ENCODE measurements around the gene CENPC.

The CENPC gene, protein sequence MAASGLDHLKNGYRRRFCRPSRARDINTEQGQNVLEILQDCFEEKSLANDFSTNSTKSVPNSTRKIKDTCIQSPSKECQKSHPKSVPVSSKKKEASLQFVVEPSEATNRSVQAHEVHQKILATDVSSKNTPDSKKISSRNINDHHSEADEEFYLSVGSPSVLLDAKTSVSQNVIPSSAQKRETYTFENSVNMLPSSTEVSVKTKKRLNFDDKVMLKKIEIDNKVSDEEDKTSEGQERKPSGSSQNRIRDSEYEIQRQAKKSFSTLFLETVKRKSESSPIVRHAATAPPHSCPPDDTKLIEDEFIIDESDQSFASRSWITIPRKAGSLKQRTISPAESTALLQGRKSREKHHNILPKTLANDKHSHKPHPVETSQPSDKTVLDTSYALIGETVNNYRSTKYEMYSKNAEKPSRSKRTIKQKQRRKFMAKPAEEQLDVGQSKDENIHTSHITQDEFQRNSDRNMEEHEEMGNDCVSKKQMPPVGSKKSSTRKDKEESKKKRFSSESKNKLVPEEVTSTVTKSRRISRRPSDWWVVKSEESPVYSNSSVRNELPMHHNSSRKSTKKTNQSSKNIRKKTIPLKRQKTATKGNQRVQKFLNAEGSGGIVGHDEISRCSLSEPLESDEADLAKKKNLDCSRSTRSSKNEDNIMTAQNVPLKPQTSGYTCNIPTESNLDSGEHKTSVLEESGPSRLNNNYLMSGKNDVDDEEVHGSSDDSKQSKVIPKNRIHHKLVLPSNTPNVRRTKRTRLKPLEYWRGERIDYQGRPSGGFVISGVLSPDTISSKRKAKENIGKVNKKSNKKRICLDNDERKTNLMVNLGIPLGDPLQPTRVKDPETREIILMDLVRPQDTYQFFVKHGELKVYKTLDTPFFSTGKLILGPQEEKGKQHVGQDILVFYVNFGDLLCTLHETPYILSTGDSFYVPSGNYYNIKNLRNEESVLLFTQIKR

DNA sequence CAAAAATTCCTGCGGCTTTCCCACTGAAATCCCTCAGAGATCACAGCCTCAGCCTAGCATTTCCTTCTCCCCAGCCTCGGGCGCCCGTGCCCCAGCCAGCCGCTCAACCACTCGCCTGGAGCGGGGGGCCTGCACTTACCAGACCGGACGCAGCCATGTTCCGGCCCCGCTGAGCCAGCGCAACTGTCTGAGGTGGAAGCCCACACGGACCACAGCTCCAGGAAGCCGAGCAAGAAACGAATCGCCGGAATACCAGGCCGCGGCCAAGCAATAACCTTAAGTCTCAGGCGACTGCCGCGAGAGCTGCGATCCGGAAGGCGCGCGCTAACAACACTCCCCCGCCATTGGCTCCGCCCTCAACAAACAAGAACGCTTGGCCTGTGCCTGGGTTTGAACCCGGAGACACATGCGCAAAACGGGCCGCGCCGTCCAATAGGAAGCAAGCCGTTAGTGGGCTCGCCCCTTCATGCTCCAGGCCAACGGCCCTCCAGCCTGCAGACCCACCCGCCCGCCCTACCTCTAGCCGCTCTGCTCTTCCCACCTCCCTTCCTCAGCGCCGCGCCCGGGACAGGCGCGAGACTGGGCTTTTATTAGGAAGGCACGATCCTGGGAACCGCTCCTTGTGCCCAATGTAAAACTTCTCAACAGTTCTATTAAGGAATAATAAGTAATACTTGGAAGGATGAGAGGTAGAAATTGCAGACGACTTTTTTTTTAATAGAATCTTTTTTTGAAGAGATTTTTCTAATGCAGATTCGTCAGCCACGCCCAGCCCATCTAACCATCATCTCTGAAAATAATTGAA, at the start of gene CENPC:
Gene CENPC, minus strand, starts transcription at position 305 of the 805 bp plus-strand sequence. Its CDS starts 148 bp downstream, at position 157.
- H3K36me3 Mint-ChIP-seq (ENCODE audit: low read depth): peaks cover 40% of the 10 kb centered on the region
- H3K27ac Mint-ChIP-seq: peak within 1 kb of the TSS; percentile 95
- peak; percentile 93 for DNase-seq
- no peaks in the 10 kb centered on the region for H3K27me3 Mint-ChIP-seq
- H3K4me1 Mint-ChIP-seq (ENCODE audit: low read depth): peaks cover 37% of the 10 kb centered on the region
- H3K4me3 Mint-ChIP-seq: peak within 1 kb of the TSS; percentile 95
- H3K9me3 Mint-ChIP-seq: no peaks in the 10 kb centered on the region

DNA sequence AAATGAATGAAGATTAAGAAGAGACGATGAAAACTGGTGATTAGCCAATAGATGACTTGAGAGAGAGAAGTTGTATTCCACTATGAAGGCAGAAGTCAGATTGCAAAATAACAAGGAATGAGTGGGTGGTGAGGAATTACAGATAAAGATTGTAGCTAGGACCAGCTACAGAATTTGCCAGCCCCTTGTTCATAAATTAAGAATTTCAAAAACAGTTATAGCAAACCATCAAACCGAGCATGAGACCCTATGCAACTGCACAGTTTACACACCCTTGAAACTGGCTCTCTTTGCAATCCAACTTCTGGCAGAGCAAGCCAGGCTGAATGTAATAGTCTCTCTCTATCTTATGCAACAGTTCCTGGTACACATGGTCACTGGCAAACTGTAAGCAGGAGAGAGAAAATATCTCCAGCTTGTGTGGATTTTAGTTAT, 48.5 kb upstream of the CENPC start:
- Mint-ChIP-seq H3K4me1 (ENCODE audit: low read depth) (no peaks in the 10 kb centered on the region), H3K27me3 (no peaks in the 10 kb centered on the region), H3K9me3 (peaks cover 3% of the 10 kb centered on the region), H3K4me3 (no peak overlapping the region), H3K36me3 (ENCODE audit: low read depth) (peaks cover 6% of the 10 kb centered on the region), H3K27ac (no peak overlapping the region)
- no peak for DNase-seq

DNA sequence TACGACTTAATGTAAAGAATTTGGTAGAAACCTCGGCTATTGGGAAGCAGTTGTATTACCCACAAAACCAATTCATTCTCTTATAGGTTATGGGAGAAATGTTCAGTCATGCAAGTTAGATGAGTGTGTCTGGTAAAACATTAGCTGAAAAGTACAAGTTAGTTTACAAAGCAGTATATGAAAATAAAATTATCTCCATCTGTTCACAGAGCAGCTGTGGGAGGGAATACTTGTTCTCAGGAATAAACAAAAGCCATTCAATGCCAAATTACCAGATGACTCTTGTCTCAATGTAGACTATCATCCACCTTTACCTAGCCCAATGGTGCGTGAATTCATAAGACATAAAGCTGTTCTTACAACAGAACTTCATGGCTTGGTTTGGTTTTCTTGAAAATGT, 41.9 kb upstream of the CENPC start:
- Mint-ChIP-seq H3K27me3 (no peaks in the 10 kb centered on the region), H3K27ac (no peak overlapping the region), H3K4me3 (no peak overlapping the region), H3K36me3 (ENCODE audit: low read depth) (no peaks in the 10 kb centered on the region), H3K4me1 (ENCODE audit: low read depth) (peaks cover 8% of the 10 kb centered on the region), H3K9me3 (no peaks in the 10 kb centered on the region)
- no peak for DNase-seq

DNA sequence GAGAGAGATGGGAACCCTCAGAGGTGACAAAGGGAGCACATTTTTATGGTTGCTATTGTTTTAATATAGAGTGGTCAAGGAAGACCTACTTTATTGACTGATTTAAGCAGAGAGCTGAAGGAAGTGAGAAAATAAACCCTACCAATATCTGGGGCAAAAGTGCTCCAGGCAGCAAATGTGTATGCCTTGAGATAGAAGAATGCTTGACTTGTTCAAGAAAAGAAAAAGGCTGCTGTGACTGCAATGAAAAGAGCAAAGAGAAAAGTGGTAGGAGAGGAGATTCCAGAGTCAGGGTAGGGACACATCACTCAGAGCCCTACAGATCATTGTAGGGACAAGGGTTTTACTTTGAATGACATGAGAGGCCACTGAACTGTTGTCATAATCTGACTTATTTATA, 39.2 kb upstream of the CENPC start:
- no peaks in the 10 kb centered on the region for H3K36me3 Mint-ChIP-seq (ENCODE audit: low read depth)
- H3K9me3 Mint-ChIP-seq: peaks cover under 1% of the 10 kb centered on the region
- H3K27me3 Mint-ChIP-seq: no peaks in the 10 kb centered on the region
- peaks cover 26% of the 10 kb centered on the region for H3K4me1 Mint-ChIP-seq (ENCODE audit: low read depth)
- DNase-seq: no peak
- H3K27ac Mint-ChIP-seq: no peak overlapping the region
- no peak overlapping the region for H3K4me3 Mint-ChIP-seq

DNA sequence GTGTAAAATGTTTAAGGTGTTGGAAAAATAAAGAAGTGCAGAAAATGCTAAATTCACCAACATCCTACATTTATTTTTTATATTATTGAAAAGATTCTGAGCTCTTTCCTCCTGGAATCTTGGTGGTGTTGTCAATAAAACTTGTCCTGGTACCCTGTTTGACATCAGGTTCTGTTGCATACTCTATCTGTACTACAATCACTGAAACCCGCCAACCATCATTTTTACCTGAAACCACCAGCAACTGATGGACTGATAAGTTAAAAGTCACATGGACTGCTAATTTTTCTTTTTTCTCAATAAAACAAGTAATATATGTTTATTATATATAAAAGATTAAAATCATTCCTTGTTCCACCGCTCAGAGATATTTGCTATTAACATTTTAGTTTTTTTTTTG, 36.6 kb upstream of the CENPC start:
- peaks cover 2% of the 10 kb centered on the region for H3K36me3 Mint-ChIP-seq (ENCODE audit: low read depth)
- DNase-seq: no peak
- H3K27me3 Mint-ChIP-seq: no peaks in the 10 kb centered on the region
- no peak overlapping the region for H3K4me3 Mint-ChIP-seq
- peaks cover 33% of the 10 kb centered on the region for H3K4me1 Mint-ChIP-seq (ENCODE audit: low read depth)
- H3K9me3 Mint-ChIP-seq: peaks cover 3% of the 10 kb centered on the region
- H3K27ac Mint-ChIP-seq: no peak overlapping the region

DNA sequence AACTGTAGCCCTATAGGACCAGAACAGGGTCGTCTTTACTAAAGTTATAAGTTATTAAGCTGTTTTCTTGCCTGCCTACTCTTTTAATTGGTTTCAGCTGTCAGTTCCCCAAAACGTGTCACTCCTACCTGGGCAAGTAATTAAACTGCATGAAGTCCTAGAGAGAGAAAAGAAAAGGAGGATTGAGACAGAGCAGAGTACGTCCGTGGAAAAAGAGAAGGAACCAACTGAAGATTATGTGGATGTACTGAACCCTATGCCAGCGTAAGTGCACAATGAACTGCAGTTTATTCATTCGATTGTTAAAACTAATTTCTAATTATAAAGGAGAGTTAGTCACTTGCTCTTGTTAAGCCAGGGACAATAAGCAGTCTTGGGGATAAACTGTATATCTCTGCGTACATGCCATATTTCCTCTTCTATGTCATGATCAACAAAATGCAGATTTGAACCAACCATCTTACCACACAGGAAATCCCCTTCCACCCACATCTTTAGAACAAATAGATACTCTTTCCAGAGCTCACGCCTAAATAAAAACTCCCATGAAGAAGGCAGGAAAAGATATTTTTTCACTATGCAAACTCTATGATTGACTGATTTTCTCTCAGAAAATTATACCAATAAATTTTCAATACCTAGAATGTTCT, 36.0 kb upstream of the CENPC start:
- H3K9me3 Mint-ChIP-seq: peaks cover 3% of the 10 kb centered on the region
- H3K4me1 Mint-ChIP-seq (ENCODE audit: low read depth): peaks cover 36% of the 10 kb centered on the region
- no peak for DNase-seq
- peak overlapping the region; percentile 56 for H3K27ac Mint-ChIP-seq
- H3K4me3 Mint-ChIP-seq: peak overlapping the region; percentile 36
- H3K36me3 Mint-ChIP-seq (ENCODE audit: low read depth): peaks cover 2% of the 10 kb centered on the region
- no peaks in the 10 kb centered on the region for H3K27me3 Mint-ChIP-seq

DNA sequence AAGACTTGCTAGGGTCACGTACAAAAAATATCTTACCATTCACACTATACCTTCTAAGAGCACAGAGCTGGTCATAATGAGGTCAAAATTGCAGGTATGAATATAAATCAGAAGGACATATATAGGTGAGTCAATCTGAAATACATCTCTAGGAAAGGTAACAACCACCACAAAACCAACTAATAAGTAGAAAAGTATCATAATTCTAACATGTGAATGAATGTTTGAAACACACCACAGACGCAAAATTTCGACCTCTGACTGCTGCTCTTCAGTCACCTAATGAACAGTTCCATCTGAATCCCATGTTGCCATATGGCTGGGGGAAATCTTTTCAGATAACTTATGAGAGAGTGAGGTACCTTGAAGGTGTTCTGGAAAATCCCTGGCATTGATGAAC, 35.3 kb upstream of the CENPC start:
- H3K27me3 Mint-ChIP-seq: no peaks in the 10 kb centered on the region
- DNase-seq: no peak
- no peak overlapping the region for H3K4me3 Mint-ChIP-seq
- peaks cover 2% of the 10 kb centered on the region for H3K36me3 Mint-ChIP-seq (ENCODE audit: low read depth)
- peaks cover 3% of the 10 kb centered on the region for H3K9me3 Mint-ChIP-seq
- peak overlapping the region; percentile 56 for H3K27ac Mint-ChIP-seq
- H3K4me1 Mint-ChIP-seq (ENCODE audit: low read depth): peaks cover 42% of the 10 kb centered on the region

DNA sequence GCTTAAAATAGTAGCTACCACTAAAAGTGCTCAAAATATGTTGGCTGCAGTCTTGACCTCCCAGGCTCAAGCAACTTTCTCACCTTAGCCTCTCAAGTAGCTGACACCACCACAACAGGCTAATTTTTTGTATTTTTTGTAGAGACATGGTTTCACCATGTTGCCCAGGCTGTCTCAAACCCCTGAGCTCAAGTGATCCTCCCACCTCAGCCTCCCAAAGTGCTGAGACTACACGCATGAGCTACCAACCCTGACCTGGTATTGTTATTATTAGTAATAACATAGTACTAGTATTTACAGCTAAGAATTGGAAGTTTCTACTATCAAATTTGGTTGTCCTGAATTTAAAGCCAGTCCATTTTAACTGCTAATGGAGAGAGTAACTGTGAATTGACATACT, 31.2 kb upstream of the CENPC start:
- Mint-ChIP-seq H3K27me3 (no peaks in the 10 kb centered on the region), H3K9me3 (peaks cover 3% of the 10 kb centered on the region), H3K36me3 (ENCODE audit: low read depth) (peaks cover 2% of the 10 kb centered on the region), H3K27ac (no peak overlapping the region), H3K4me3 (no peak overlapping the region), H3K4me1 (ENCODE audit: low read depth) (peaks cover 56% of the 10 kb centered on the region)
- no peak for DNase-seq

DNA sequence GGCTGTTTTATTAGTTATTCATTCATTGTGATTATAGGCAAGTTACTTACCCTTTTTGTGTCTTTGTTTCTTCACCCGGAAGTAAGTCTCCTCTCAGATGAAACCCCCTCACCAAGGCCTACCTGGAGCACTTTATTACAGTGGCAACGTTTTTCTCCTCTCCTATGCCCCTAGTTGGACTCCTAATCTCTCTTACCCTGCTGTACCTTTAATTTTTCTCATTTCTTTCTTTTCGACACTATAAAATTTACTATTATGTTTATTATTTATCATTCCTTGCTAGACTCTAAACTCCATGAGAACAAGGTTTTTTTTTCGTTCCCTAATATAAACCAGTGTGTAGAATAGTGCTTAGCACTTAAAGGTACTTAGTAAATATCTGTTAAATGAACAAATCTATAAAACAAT, 30.8 kb upstream of the CENPC start:
- H3K9me3 Mint-ChIP-seq: peaks cover 3% of the 10 kb centered on the region
- no peaks in the 10 kb centered on the region for H3K27me3 Mint-ChIP-seq
- H3K4me1 Mint-ChIP-seq (ENCODE audit: low read depth): peaks cover 51% of the 10 kb centered on the region
- peaks cover 2% of the 10 kb centered on the region for H3K36me3 Mint-ChIP-seq (ENCODE audit: low read depth)
- H3K4me3 Mint-ChIP-seq: peak overlapping the region; percentile 54
- peak overlapping the region; percentile 76 for H3K27ac Mint-ChIP-seq
- no peak for DNase-seq

DNA sequence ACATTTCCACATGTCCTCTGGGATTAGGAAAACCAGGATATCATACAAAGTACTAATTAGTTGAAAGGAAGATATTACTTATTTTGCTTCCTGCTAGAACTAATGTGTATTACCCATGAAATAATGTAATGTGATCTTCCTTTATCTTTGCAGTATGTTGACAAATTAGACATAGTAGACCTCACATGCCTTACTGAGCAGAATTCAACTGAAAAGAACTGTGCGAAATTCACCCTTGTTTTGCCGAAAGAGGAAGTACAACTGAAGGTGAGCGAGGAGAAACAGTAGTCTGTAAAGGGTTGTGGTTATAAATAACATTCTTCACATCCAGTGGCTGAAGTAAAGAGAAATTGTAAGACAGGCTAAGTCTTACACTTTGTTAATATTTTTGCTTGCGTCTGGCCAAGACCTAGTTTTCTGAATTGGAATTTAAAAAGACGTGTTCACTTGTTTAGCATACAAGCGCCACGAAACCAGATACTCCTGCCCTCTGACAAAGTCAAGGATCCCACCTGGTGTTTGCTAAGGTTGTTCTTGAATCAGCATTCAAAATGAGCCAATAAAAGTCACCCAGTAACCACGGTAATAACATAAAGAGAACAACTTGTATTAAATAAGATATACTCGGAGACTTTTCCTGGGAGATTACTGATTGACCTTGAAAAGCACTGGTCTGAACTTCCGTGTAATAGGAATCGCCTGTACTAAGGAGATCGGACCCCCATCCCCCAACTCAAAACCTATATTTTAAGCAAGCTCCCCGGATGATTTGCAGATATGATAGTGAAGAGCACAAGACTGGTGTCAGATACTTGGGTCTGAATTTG, 30.1 kb upstream of the CENPC start:
- no peak for DNase-seq
- peak overlapping the region; percentile 54 for H3K4me3 Mint-ChIP-seq
- peaks cover 45% of the 10 kb centered on the region for H3K4me1 Mint-ChIP-seq (ENCODE audit: low read depth)
- peak overlapping the region; percentile 76 for H3K27ac Mint-ChIP-seq
- peaks cover 3% of the 10 kb centered on the region for H3K9me3 Mint-ChIP-seq
- peaks cover 2% of the 10 kb centered on the region for H3K36me3 Mint-ChIP-seq (ENCODE audit: low read depth)
- no peaks in the 10 kb centered on the region for H3K27me3 Mint-ChIP-seq

DNA sequence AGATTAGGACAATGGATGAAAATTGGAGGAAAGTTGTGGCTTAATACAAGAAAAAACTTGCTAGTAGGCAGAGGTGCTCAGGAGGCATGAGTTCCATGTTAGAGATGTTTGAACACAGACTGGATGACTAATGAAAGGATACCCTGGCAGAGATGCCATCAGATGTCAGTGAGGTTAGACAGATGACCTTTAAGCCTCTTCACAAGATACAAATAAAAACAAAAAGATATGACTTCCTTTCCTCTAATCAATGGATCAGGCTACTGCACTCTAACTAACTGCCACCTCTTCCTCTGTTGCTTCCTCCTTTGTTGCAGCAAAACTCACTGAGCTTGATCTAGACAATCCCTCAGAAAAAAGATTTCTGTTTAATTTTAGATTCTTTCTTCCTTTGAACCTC, 27.9 kb upstream of the CENPC start:
- no peak for DNase-seq
- H3K4me3 Mint-ChIP-seq: no peak overlapping the region
- H3K27ac Mint-ChIP-seq: no peak overlapping the region
- H3K9me3 Mint-ChIP-seq: no peaks in the 10 kb centered on the region
- H3K4me1 Mint-ChIP-seq (ENCODE audit: low read depth): peaks cover 43% of the 10 kb centered on the region
- no peaks in the 10 kb centered on the region for H3K36me3 Mint-ChIP-seq (ENCODE audit: low read depth)
- H3K27me3 Mint-ChIP-seq: no peaks in the 10 kb centered on the region

DNA sequence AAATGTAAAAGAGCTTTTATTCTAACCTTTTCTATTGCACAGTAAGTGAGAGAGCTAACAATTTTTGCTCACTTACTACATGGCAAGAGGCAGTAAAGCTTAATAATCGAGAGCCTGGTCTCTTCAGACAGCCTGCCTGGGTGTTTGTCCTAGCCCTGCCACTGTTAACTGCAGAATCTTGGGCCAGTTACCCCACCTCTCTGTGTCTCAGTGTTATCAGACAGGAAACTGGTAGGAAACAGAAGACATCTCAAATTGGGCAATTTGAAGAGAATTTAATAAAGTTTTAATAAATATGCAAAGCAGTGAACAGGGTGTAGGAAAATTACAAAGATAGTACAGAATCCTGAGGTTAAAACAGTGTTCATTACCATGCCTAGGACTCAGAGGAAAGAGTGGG, 26.7 kb upstream of the CENPC start:
- no peak for DNase-seq
- Mint-ChIP-seq H3K4me3 (no peak overlapping the region), H3K4me1 (ENCODE audit: low read depth) (peaks cover 39% of the 10 kb centered on the region), H3K36me3 (ENCODE audit: low read depth) (no peaks in the 10 kb centered on the region), H3K27ac (no peak overlapping the region), H3K9me3 (no peaks in the 10 kb centered on the region), H3K27me3 (no peaks in the 10 kb centered on the region)

DNA sequence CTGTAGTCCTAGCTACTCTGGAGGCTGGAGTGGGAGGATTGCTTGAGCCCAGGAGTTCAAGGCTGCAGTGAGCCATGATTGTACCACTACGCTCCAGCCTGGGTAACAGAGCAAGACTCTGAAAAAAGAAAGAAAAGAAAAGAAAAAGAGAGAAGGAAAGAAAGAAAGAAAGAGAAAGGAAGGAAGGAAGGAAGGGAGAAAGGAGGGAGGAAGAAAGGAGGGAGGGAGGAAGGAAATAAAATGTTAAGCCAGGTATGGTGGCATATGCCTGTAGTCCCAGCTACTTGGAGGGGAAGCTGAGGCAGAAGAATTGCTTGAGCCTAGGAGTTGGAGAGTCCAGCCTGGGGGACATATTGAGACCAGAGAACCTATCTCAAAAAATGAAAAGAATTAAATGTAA, 25.2 kb upstream of the CENPC start:
- no peak for DNase-seq
- H3K36me3 Mint-ChIP-seq (ENCODE audit: low read depth): no peaks in the 10 kb centered on the region
- no peak overlapping the region for H3K4me3 Mint-ChIP-seq
- H3K27me3 Mint-ChIP-seq: no peaks in the 10 kb centered on the region
- no peak overlapping the region for H3K27ac Mint-ChIP-seq
- peaks cover 34% of the 10 kb centered on the region for H3K4me1 Mint-ChIP-seq (ENCODE audit: low read depth)
- no peaks in the 10 kb centered on the region for H3K9me3 Mint-ChIP-seq

Data from activated T-cell treated with anti-CD3 and anti-CD28 coated beads, Interleukin-2, amount 50 U/mL, for 24 hours (primary cell).